ENCODE results near the gene SMCO2. TPM values are rescaled to one million over a fixed set of nuclear protein-coding genes. Genes with fewer than 3 reads are reported as not detected.

Gene SMCO2
- total and polyA plus RNA-seq, 9 donors, result not detected

- H3K4me3 ChIP-seq, result no peak overlapping the region
Measured at GRCh38 chr12:27451036-27451825, 4.7 kb downstream of the SMCO2 start.

GRCh38 chr12:27453421-27453820 lies 6.9 kb downstream of the SMCO2 start:
- Histone ChIP-seq H3K27ac (no peak overlapping the region), H3K4me3 (no peak overlapping the region), H3K27me3 (no peaks in the 10 kb centered on the region), H3K36me3 (no peaks in the 10 kb centered on the region), H3K4me1 (ENCODE audit: insufficient read depth) (no peaks in the 10 kb centered on the region), H3K9me3 (no peaks in the 10 kb centered on the region)
- intact Hi-C loops (cut with DNase I), result no loop called here
- TF ChIP-seq POLR2A (IDR thresholded peaks at IDR 0.05) (no peak), EP300 (IDR thresholded peaks at IDR 0.05) (no peak), CTCF (IDR thresholded peaks at IDR 0.05) (no peak)
- DNase-seq, result no peak
- 41 to 49% (median 43%) methylated on average over 2 of the region's 2 CpGs for WGBS, 3 donors

More at GRCh38 chr12:27451036-27451825, 4.7 kb downstream of the SMCO2 start:
- intact Hi-C loops (cut with DNase I), result no loop called here
- 61 to 69% (median 61%) methylated on average over 6 of the region's 6 CpGs for WGBS, 3 donors
- no peaks in the 10 kb centered on the region for H3K9me3 ChIP-seq
- no peaks in the 10 kb centered on the region for H3K27me3 ChIP-seq
- H3K36me3 ChIP-seq, result no peaks in the 10 kb centered on the region
- DNase-seq, result no peak
- no peak for TF ChIP-seq POLR2A (IDR thresholded peaks at IDR 0.05)
- no peak for TF ChIP-seq EP300 (IDR thresholded peaks at IDR 0.05)
- TF ChIP-seq CTCF (IDR thresholded peaks at IDR 0.05), result no peak
- H3K27ac ChIP-seq, result no peak overlapping the region
- H3K4me1 ChIP-seq (ENCODE audit: insufficient read depth), result no peaks in the 10 kb centered on the region

GRCh38 chr12:27455589-27455988 lies 9.1 kb downstream of the SMCO2 start:
- 97 to 99% (median 98%) methylated on average over 3 of the region's 3 CpGs for WGBS, 3 donors
- no peak for DNase-seq
- Histone ChIP-seq H3K4me3 (no peak overlapping the region), H3K9me3 (no peaks in the 10 kb centered on the region), H3K27ac (no peak overlapping the region), H3K27me3 (no peaks in the 10 kb centered on the region), H3K36me3 (no peaks in the 10 kb centered on the region), H3K4me1 (ENCODE audit: insufficient read depth) (no peaks in the 10 kb centered on the region)
- TF ChIP-seq EP300 (IDR thresholded peaks at IDR 0.05) (no peak), CTCF (IDR thresholded peaks at IDR 0.05) (no peak), POLR2A (IDR thresholded peaks at IDR 0.05) (no peak)
- intact Hi-C loops (cut with DNase I), result no loop called here

- intact Hi-C loops (cut with DNase I), result no loop called here
- Histone ChIP-seq H3K4me1 (ENCODE audit: insufficient read depth) (no peaks in the 10 kb centered on the region), H3K9me3 (no peaks in the 10 kb centered on the region), H3K4me3 (no peak overlapping the region), H3K27me3 (no peaks in the 10 kb centered on the region), H3K36me3 (no peaks in the 10 kb centered on the region), H3K27ac (no peak overlapping the region)
- TF ChIP-seq CTCF (IDR thresholded peaks at IDR 0.05) (no peak), POLR2A (IDR thresholded peaks at IDR 0.05) (no peak), EP300 (IDR thresholded peaks at IDR 0.05) (no peak)
- DNase-seq, result no peak
- 97 to 99% (median 98%) methylated on average over 3 of the region's 3 CpGs for WGBS, 3 donors
Measured at GRCh38 chr12:27456618-27457017, 10.1 kb downstream of the SMCO2 start.
